HEK293T (cell line): ENCODE data around the gene ZNF674.

Source experiments
- ELF4 ChIP-seq: fragments of 450-650 bp; IDR thresholded peaks from 2 replicates; pipeline ENCODE4 v1.6.1; 2017; ENCODE audit warnings: antibody characterized with exemption
- TARDBP ChIP-seq: fragments of 450-650 bp; IDR thresholded peaks from 2 replicates; pipeline ENCODE4 v1.6.1; 2016

- TF ChIP-seq TARDBP (no peak), ELF4 (no peak)
These were observed 29.7 kb upstream of the ZNF674 start for GRCh38 chrX:46574774-46575381.
